ENCODE measurements around the gene HDAC4. TPM values are rescaled to one million over a fixed set of nuclear protein-coding genes. Genes with fewer than 3 reads are reported as not detected.
A peak's percentile ranks its signal among the peaks of the same experiment; 100 is the strongest.
"Not testable (repeated sequence)": the region's sequence is repeated elsewhere in the genome, so short reads cannot be mapped to it uniquely, and the experiment has no call there.

The HDAC4 gene
- total RNA-seq (ENCODE audit: low replicate concordance): 17.4 and 28.3 TPM in 2 replicates

- DNase-seq (ENCODE audit: low read depth): no peak
- H3K4me3 ChIP-seq (ENCODE audit: low read depth, low read length): peak within 1 kb of the TSS; percentile 93
- no peak for TF ChIP-seq CTCF (IDR thresholded peaks at IDR 0.05; ENCODE audit: insufficient read depth, low read length)
These were observed at the start of gene HDAC4 for GRCh38 chr2:239400596-239401066. TSS of gene HDAC4 (minus strand) at chr2:239401020. CDS start at chr2:239352699, 48,321 bp downstream.

DNA sequence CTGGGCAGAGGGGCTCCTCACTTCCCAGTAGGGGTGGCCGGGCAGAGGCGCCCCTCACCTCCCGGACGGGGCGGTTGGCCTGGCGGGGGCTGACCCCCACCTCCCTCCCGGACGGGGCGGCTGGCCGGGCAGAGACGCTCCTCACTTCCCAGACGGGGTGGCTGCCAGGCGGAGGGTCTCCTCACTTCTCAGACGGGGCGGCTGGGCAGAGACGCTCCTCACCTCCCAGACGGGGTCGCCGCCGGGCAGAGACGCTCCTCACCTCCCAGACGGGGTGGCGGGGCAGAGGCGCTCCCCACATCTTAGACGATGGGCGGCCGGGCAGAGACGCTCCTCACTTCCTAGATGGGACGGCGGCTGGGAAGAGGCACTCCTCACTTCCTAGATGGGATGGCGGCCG is 48.6 kb upstream of the HDAC4 start:
- DNase-seq (ENCODE audit: low read depth); H3K4me3 ChIP-seq (ENCODE audit: low read depth, low read length): not testable (repeated sequence)

DNA sequence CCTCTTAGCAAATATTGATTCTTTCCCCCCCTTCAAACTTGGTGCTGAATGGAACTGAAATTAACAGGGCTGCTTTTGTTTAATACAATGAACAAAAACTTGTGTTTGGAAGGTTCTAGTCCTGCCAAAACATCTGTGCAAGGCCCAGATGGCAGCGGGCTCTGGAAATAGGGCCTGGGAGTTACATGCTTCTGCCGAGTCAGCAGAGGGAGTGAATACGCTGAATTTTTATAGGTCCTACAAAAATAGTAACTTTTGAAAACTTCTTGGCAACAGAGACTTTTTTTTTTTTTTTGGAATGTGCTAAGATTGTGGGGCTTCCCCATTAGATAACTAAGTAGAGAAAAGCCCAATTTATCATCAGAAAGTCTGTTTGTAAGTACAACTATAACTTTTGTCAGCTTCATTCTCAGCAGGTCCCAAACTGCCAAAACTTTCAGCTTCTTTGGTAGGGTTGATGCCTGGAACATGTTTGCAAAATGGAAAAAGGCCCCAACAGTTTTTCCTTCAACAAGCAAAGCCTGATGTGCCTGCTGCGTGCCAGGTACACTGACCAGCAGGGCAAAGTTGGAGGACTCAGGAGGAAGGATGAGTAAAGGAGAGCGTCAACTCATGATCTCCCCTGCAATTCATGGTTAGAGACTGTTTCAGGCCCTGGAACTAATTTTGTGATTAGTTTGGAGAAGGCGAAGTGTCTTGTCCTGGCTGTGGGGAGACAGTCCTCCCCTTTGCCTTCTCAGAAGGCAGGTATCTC is 45.1 kb upstream of the HDAC4 start:
- peak; percentile 64 for DNase-seq (ENCODE audit: low read depth)

DNA sequence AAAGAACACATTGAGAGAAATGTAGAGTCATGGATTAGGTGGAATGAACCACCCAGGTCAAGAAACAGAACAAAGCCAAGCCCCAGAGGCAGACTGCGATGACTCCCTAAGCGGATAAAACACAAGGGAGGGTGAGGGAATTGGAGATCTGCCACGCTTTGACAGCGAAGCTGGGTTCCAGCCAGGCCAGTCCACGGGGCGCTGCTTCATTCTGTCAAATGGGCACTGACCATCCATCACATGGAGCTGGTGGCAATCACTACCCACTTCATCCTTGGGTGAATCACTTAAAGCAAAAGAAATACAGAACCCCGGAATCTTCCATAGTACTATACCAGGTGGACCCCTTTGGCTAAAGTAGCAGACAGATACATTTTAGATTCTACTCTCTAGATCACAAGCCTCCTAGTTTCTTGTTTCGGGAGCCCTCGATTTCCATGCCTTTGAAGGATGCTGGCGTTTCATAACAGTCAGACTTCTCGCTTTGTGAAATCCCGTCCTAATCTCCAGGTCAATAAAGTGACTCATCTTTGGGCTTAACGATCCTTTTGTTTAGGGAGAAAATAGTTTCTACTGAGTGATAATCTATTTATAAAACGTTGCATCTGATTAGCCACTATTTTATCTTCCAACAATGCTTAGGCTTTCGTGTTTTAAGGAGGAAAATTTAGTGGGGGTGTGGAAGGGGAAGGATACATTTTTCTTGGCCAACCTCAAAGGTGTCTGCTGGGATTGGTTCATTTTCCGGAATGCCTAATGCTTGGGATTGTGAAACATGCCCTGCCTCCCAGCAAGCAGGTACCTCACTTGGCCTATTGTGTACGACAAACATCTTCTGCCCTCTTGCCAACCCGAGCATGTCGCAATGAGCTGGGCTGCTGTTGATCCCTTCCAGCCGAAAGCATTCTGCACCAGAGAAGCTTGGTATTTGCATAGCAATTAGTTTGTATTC is 44.1 kb upstream of the HDAC4 start:
- peak; percentile 47 for DNase-seq (ENCODE audit: low read depth)
- no peak overlapping the region for H3K4me3 ChIP-seq (ENCODE audit: low read depth, low read length)
- TF ChIP-seq CTCF (IDR thresholded peaks at IDR 0.05; ENCODE audit: insufficient read depth, low read length): no peak

More for the DNA sequence above, 45.1 kb upstream of the HDAC4 start:
- no peak for TF ChIP-seq CTCF (IDR thresholded peaks at IDR 0.05; ENCODE audit: insufficient read depth, low read length)
- H3K4me3 ChIP-seq (ENCODE audit: low read depth, low read length): no peak overlapping the region

- TF ChIP-seq CTCF (IDR thresholded peaks at IDR 0.05; ENCODE audit: insufficient read depth, low read length): no peak
- peak; percentile 15 for DNase-seq (ENCODE audit: low read depth)
These were observed 43.1 kb upstream of the HDAC4 start for GRCh38 chr2:239443666-239444567.

GRCh38 chr2:239443102-239443620 is 42.3 kb upstream of the HDAC4 start:
- no peak for TF ChIP-seq CTCF (IDR thresholded peaks at IDR 0.05; ENCODE audit: insufficient read depth, low read length)
- no peak overlapping the region for H3K4me3 ChIP-seq (ENCODE audit: low read depth, low read length)
- no peak for DNase-seq (ENCODE audit: low read depth)

More at GRCh38 chr2:239443666-239444567, 43.1 kb upstream of the HDAC4 start:
- H3K4me3 ChIP-seq (ENCODE audit: low read depth, low read length): no peak overlapping the region

All from fibroblast of the aortic adventitia (primary cell).